ENCODE results near the gene KCNMA1. TPM values are rescaled to one million over a fixed set of nuclear protein-coding genes. Genes with fewer than 3 reads are reported as not detected.

KCNMA1 gene
- total RNA-seq, 1 donor, result 77.8 TPM

- H4K20me1 ChIP-seq (ENCODE audit: insufficient read depth, low read length), result no peaks in the 10 kb centered on the region
- TF ChIP-seq CTCF (IDR thresholded peaks at IDR 0.05; ENCODE audit: extremely low read depth, low read depth, low read length), result no peak
- H2AFZ ChIP-seq (ENCODE audit: low read length), result no peak overlapping the region
- no peaks in the 10 kb centered on the region for H3K36me3 ChIP-seq (ENCODE audit: insufficient read depth, low read length)
- H3K79me2 ChIP-seq (ENCODE audit: insufficient read depth, low read length), result no peaks in the 10 kb centered on the region
- H3K4me3 ChIP-seq (ENCODE audit: insufficient read depth, low read length), result no peak overlapping the region
- no peak overlapping the region for H3K27ac ChIP-seq (ENCODE audit: low read depth, low read length)
- no peaks in the 10 kb centered on the region for H3K27me3 ChIP-seq (ENCODE audit: insufficient read depth, low read length)
- H3K4me1 ChIP-seq (ENCODE audit: insufficient read depth, low read length), result peaks cover 21% of the 10 kb centered on the region
- peak; percentile 3 for DNase-seq (ENCODE audit: insufficient read length, low spot score, missing footprints)
- H3K9me3 ChIP-seq (ENCODE audit: low read depth, low read length), result no peaks in the 10 kb centered on the region
- H3K4me2 ChIP-seq (ENCODE audit: insufficient read depth, low read length), result no peak overlapping the region
Observed at GRCh38 chr10:77197544-77197943, 440.1 kb downstream of the KCNMA1 start.

- no peaks in the 10 kb centered on the region for H3K27me3 ChIP-seq (ENCODE audit: insufficient read depth, low read length)
- no peaks in the 10 kb centered on the region for H3K9me3 ChIP-seq (ENCODE audit: low read depth, low read length)
- no peak overlapping the region for H3K4me3 ChIP-seq (ENCODE audit: insufficient read depth, low read length)
- H4K20me1 ChIP-seq (ENCODE audit: insufficient read depth, low read length), result no peaks in the 10 kb centered on the region
- H3K4me1 ChIP-seq (ENCODE audit: insufficient read depth, low read length), result peaks cover 21% of the 10 kb centered on the region
- no peak for TF ChIP-seq CTCF (IDR thresholded peaks at IDR 0.05; ENCODE audit: extremely low read depth, low read depth, low read length)
- no peak for DNase-seq (ENCODE audit: insufficient read length, low spot score, missing footprints)
- H3K79me2 ChIP-seq (ENCODE audit: insufficient read depth, low read length), result no peaks in the 10 kb centered on the region
- no peak overlapping the region for H3K4me2 ChIP-seq (ENCODE audit: insufficient read depth, low read length)
- H3K27ac ChIP-seq (ENCODE audit: low read depth, low read length), result no peak overlapping the region
- no peak overlapping the region for H2AFZ ChIP-seq (ENCODE audit: low read length)
- H3K36me3 ChIP-seq (ENCODE audit: insufficient read depth, low read length), result no peaks in the 10 kb centered on the region
Observed at GRCh38 chr10:77196614-77197013, 441.0 kb downstream of the KCNMA1 start.

GRCh38 chr10:77195101-77195500 is 442.5 kb downstream of the KCNMA1 start:
- no peak overlapping the region for H2AFZ ChIP-seq (ENCODE audit: low read length)
- no peak for TF ChIP-seq CTCF (IDR thresholded peaks at IDR 0.05; ENCODE audit: extremely low read depth, low read depth, low read length)
- DNase-seq (ENCODE audit: insufficient read length, low spot score, missing footprints), result peak; percentile 86
- H3K4me1 ChIP-seq (ENCODE audit: insufficient read depth, low read length), result peaks cover 21% of the 10 kb centered on the region
- H4K20me1 ChIP-seq (ENCODE audit: insufficient read depth, low read length), result no peaks in the 10 kb centered on the region
- H3K27ac ChIP-seq (ENCODE audit: low read depth, low read length), result peak overlapping the region; percentile 62
- H3K4me3 ChIP-seq (ENCODE audit: insufficient read depth, low read length), result no peak overlapping the region
- H3K27me3 ChIP-seq (ENCODE audit: insufficient read depth, low read length), result no peaks in the 10 kb centered on the region
- H3K79me2 ChIP-seq (ENCODE audit: insufficient read depth, low read length), result no peaks in the 10 kb centered on the region
- no peak overlapping the region for H3K4me2 ChIP-seq (ENCODE audit: insufficient read depth, low read length)
- H3K36me3 ChIP-seq (ENCODE audit: insufficient read depth, low read length), result no peaks in the 10 kb centered on the region
- no peaks in the 10 kb centered on the region for H3K9me3 ChIP-seq (ENCODE audit: low read depth, low read length)

- Histone ChIP-seq H3K4me2 (ENCODE audit: insufficient read depth, low read length) (no peak overlapping the region), H3K79me2 (ENCODE audit: insufficient read depth, low read length) (no peaks in the 10 kb centered on the region), H3K27ac (ENCODE audit: low read depth, low read length) (no peak overlapping the region), H3K4me1 (ENCODE audit: insufficient read depth, low read length) (peaks cover 25% of the 10 kb centered on the region), H3K27me3 (ENCODE audit: insufficient read depth, low read length) (no peaks in the 10 kb centered on the region), H3K4me3 (ENCODE audit: insufficient read depth, low read length) (no peak overlapping the region), H3K36me3 (ENCODE audit: insufficient read depth, low read length) (no peaks in the 10 kb centered on the region), H3K9me3 (ENCODE audit: low read depth, low read length) (no peaks in the 10 kb centered on the region), H4K20me1 (ENCODE audit: insufficient read depth, low read length) (no peaks in the 10 kb centered on the region), H2AFZ (ENCODE audit: low read length) (no peak overlapping the region)
- no peak for DNase-seq (ENCODE audit: insufficient read length, low spot score, missing footprints)
- no peak for TF ChIP-seq CTCF (IDR thresholded peaks at IDR 0.05; ENCODE audit: extremely low read depth, low read depth, low read length)
Observed at GRCh38 chr10:77193001-77193400, 444.6 kb downstream of the KCNMA1 start.

Data from osteoblast (primary cell).